Caco-2 (cell line): ENCODE results near the gene NEK9. TPM values are rescaled to one million over a fixed set of nuclear protein-coding genes. Genes with fewer than 3 reads are reported as not detected.
"Not testable (repeated sequence)": the region's sequence is repeated elsewhere in the genome, so short reads cannot be mapped to it uniquely, and the experiment has no call there.

Experiments used
- BruUV-seq: library from RNA; stranded (reverse); fragments of 400-500 nt; replicated peaks from 2 replicates; lab custom pipeline; 2021; lab: Mats Ljungman, UMichigan
- CTCF ChIA-PET: fragments of 300-600 bp; sonication (Branson Sonifier 250); formaldehyde crosslinking; loops from one replicate; lab custom pipeline; 2022; ENCODE audit warnings: antibody characterized with exemption; lab: Charles Lee
- POLR2A ChIA-PET: fragments of 300-600 bp; sonication (Branson Sonifier 250); formaldehyde crosslinking; loops from one replicate; lab custom pipeline; 2022; ENCODE audit warnings: antibody characterized with exemption; lab: Charles Lee
- DNase-seq, 2 experiments: peaks; one replicate each; pipeline versions ENCODE4 v3.0.0 to v3.0.0-alpha.2; 2020 to 2022
- H3K27me3 ChIP-seq: replicated peaks from 2 replicates; pipeline ENCODE4 v1.6.0; 2011; ENCODE audit warnings: low read length; ENCODE audit not compliant: control insufficient read depth, insufficient read depth
- H3K36me3 ChIP-seq: 2 replicates; pipeline ENCODE4 v1.5.1; 2011; ENCODE audit warnings: low read length; ENCODE audit not compliant: control insufficient read depth, insufficient read depth
- H3K4me1 ChIP-seq: fragments of 250-450 bp; sonication (Bioruptor Pico); 2 replicates; pipeline ENCODE4 v1.5.1; 2020; ENCODE audit warnings: mild to moderate bottlenecking
- H3K4me3 ChIP-seq: 2 replicates; pipeline ENCODE4 v1.5.1; 2011; ENCODE audit warnings: low read depth, mild to moderate bottlenecking, control low read depth, low read length
- H3K9me3 ChIP-seq: fragments of 250-450 bp; sonication (Bioruptor Pico); 2 replicates; pipeline ENCODE4 v1.5.1; 2020; ENCODE audit warnings: mild to moderate bottlenecking, moderate library complexity
- H3K27ac Mint-ChIP-seq: one replicate; pipeline ENCODE4 v1.8.0; 2022; ENCODE audit warnings: mixed read lengths; ENCODE audit not compliant: unreplicated experiment
- H3K27me3 Mint-ChIP-seq: one replicate; pipeline ENCODE4 v1.8.0; 2022; ENCODE audit warnings: mixed read lengths; ENCODE audit not compliant: insufficient read depth, unreplicated experiment
- H3K36me3 Mint-ChIP-seq: one replicate; pipeline ENCODE4 v1.8.0; 2022; ENCODE audit warnings: mild to moderate bottlenecking, mixed read lengths; ENCODE audit not compliant: insufficient read depth, unreplicated experiment
- H3K4me1 Mint-ChIP-seq: one replicate; pipeline ENCODE4 v1.8.0; 2022; ENCODE audit warnings: low read depth, mixed read lengths; ENCODE audit not compliant: unreplicated experiment
- H3K4me3 Mint-ChIP-seq: one replicate; pipeline ENCODE4 v1.8.0; 2022; ENCODE audit warnings: mild to moderate bottlenecking, moderate library complexity, mixed read lengths; ENCODE audit not compliant: unreplicated experiment
- H3K9me3 Mint-ChIP-seq: one replicate; pipeline ENCODE4 v1.8.0; 2022; ENCODE audit warnings: mixed read lengths; ENCODE audit not compliant: unreplicated experiment
- CTCF ChIP-seq, 2 experiments: fragments of 200-600 bp in 1 of 2; IDR thresholded peaks; 1 replicate in 1 of 2; 2 replicates in 1 of 2; pipeline versions ENCODE4 v1.5.1 to v1.8.0; 2011 to 2022; ENCODE audit warnings: antibody characterized with exemption in 1 of 2, control low read depth in 1 of 2, inconsistent platforms in 1 of 2, low read depth in 1 of 2, low read length in 1 of 2, mild to moderate bottlenecking in 1 of 2, moderate library complexity in 1 of 2; ENCODE audit not compliant: insufficient read depth in 1 of 2, severe bottlenecking in 1 of 2, unreplicated experiment in 1 of 2
- intact Hi-C: fragments of 100-400 bp; cut with micrococcal nuclease; formaldehyde crosslinking; loops from one replicate; pipeline ENCODE4 v1.10.0; 2022; ENCODE audit not compliant: unreplicated experiment
- total RNA-seq: library from RNA; stranded (reverse); gene quantifications from 2 replicates; pipeline ENCODE4 v1.2.3, GENCODE V29; 2022

Gene NEK9
- total RNA-seq, 1 experiment from 2014 or later: 69.2 TPM

- POLR2A ChIA-PET: interaction anchor here (0.6 kb wide), 1 partner anchor 11 kb away, joined by 3 read pairs; no protein-coding TSS in a partner anchor
- Mint-ChIP-seq H3K27me3 (no peaks in the 10 kb centered on the region), H3K9me3 (no peaks in the 10 kb centered on the region), H3K27ac (peak overlapping the region; percentile 7), H3K4me1 (peaks cover 17% of the 10 kb centered on the region), H3K36me3 (peaks cover 7% of the 10 kb centered on the region), H3K4me3 (no peak overlapping the region)
- Histone ChIP-seq H3K36me3 (no peaks in the 10 kb centered on the region), H3K9me3 (no peaks in the 10 kb centered on the region), H3K4me1 (peaks cover 18% of the 10 kb centered on the region; the same call in 1 of the 2 replicates), H3K27me3 (no peaks in the 10 kb centered on the region), H3K4me3 (no peak overlapping the region)
- CTCF ChIA-PET: interaction anchor here (0.6 kb wide), 1 partner anchor 23 kb away, joined by 3 read pairs; no protein-coding TSS in a partner anchor
- no TSS peak for BruUV-seq
- no peak for TF ChIP-seq CTCF (IDR thresholded peaks at IDR 0.05; ENCODE audit: insufficient read depth in 1 of 2, low read depth in 1 of 2, low read length in 1 of 2, severe bottlenecking in 1 of 2, unreplicated experiment in 1 of 2)
- intact Hi-C loops: no loop called here
- no peak for DNase-seq
Measured at GRCh38 chr14:75155169-75155568, 28.3 kb upstream of the NEK9 start.

GRCh38 chr14:75153295-75153694 lies 26.4 kb upstream of the NEK9 start:
- H3K4me1 Mint-ChIP-seq: peaks cover 17% of the 10 kb centered on the region
- no peaks in the 10 kb centered on the region for H3K9me3 Mint-ChIP-seq
- no peaks in the 10 kb centered on the region for H3K36me3 ChIP-seq
- no TSS peak for BruUV-seq
- H3K4me1 ChIP-seq: 0 out of 2 replicates have a peak, but pooled peaks cover 15% of the 10 kb centered on the region
- H3K27me3 Mint-ChIP-seq: no peaks in the 10 kb centered on the region
- peaks cover 9% of the 10 kb centered on the region for H3K36me3 Mint-ChIP-seq
- no peak overlapping the region for H3K4me3 Mint-ChIP-seq
- ChIA-PET POLR2A (interaction anchor here (0.6 to 1.1 kb wide), 3 partner anchors 26 to 146 kb away, joined by 3 to 7 read pairs (median 4); partner anchors contain the start of gene NEK9), CTCF (interaction anchor here (0.6 to 0.9 kb wide), 4 partner anchors 10 to 235 kb away, joined by 3 to 5 read pairs (median 3); no protein-coding TSS in a partner anchor)
- TF ChIP-seq CTCF (IDR thresholded peaks at IDR 0.05; ENCODE audit: insufficient read depth in 1 of 2, low read depth in 1 of 2, low read length in 1 of 2, severe bottlenecking in 1 of 2, unreplicated experiment in 1 of 2): no peak
- H3K9me3 ChIP-seq: no peaks in the 10 kb centered on the region
- no peaks in the 10 kb centered on the region for H3K27me3 ChIP-seq
- no peak overlapping the region for H3K27ac Mint-ChIP-seq
- intact Hi-C loops: loop anchor here (2.0 kb wide), 1 partner anchor 24 kb away; the partner anchor contains the start of gene TMED10
- DNase-seq: peak in 1 of 2 experiments; percentile 22
- no peak overlapping the region for H3K4me3 ChIP-seq

GRCh38 chr14:75151851-75152250 lies 25.0 kb upstream of the NEK9 start:
- H3K9me3 Mint-ChIP-seq: no peaks in the 10 kb centered on the region
- no peaks in the 10 kb centered on the region for H3K9me3 ChIP-seq
- no peak overlapping the region for H3K4me3 ChIP-seq
- no TSS peak for BruUV-seq
- no peaks in the 10 kb centered on the region for H3K27me3 ChIP-seq
- no peak for TF ChIP-seq CTCF (IDR thresholded peaks at IDR 0.05; ENCODE audit: insufficient read depth in 1 of 2, low read depth in 1 of 2, low read length in 1 of 2, severe bottlenecking in 1 of 2, unreplicated experiment in 1 of 2)
- H3K36me3 ChIP-seq: no peaks in the 10 kb centered on the region
- H3K27me3 Mint-ChIP-seq: no peaks in the 10 kb centered on the region
- POLR2A ChIA-PET: no interaction called here
- 0 out of 2 replicates have a peak, but pooled peaks cover 22% of the 10 kb centered on the region for H3K4me1 ChIP-seq
- H3K36me3 Mint-ChIP-seq: peaks cover 23% of the 10 kb centered on the region
- H3K27ac Mint-ChIP-seq: no peak overlapping the region
- peaks cover 24% of the 10 kb centered on the region for H3K4me1 Mint-ChIP-seq
- no peak for DNase-seq
- CTCF ChIA-PET: no interaction called here
- intact Hi-C loops: loop anchor here (2.0 kb wide), 1 partner anchor 25 kb away; the partner anchor contains the start of gene TMED10
- H3K4me3 Mint-ChIP-seq: no peak overlapping the region

GRCh38 chr14:75150637-75151036 lies 23.8 kb upstream of the NEK9 start:
- H3K4me3 ChIP-seq, BruUV-seq, intact Hi-C loops, DNase-seq, POLR2A ChIA-PET, H3K27ac Mint-ChIP-seq, H3K9me3 Mint-ChIP-seq, H3K9me3 ChIP-seq, H3K36me3 ChIP-seq, H3K27me3 ChIP-seq, H3K4me3 Mint-ChIP-seq, H3K27me3 Mint-ChIP-seq: not testable (repeated sequence)
- Mint-ChIP-seq H3K36me3 (peaks cover 24% of the 10 kb centered on the region), H3K4me1 (peaks cover 18% of the 10 kb centered on the region)
- 0 out of 2 replicates have a peak, but pooled peaks cover 20% of the 10 kb centered on the region for H3K4me1 ChIP-seq
- CTCF ChIA-PET: interaction anchor here (0.6 kb wide), 1 partner anchor 17 kb away, joined by 3 read pairs; no protein-coding TSS in a partner anchor
